ENCODE data around the gene DYSF. TPM values are rescaled to one million over a fixed set of nuclear protein-coding genes. Genes with fewer than 3 reads are reported as not detected.

Gene DYSF
- total RNA-seq, 4 donors from 2014 or later: 2.6 to 20.7 (median 12.7) TPM

DNA sequence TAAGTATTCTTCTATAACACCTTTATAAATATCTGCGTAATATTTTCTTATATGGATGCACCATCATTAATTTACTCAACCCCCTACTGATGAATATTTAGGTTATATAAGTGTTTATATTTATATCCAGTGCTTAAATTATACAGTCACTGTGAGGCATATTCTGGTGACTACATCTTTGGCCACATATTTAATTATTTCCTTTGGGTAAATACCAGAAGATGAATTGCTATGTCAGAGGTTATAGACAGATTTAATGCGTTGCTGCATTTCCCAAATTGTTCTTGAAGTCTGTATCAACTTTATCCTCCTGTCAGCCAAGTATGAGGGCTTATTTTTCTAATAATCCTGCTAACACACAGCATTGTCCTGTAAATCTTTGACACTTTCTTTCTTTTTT lies 18.7 kb downstream of the DYSF start:
- no peak for DNase-seq
- no peak for TF ChIP-seq POLR2A (IDR thresholded peaks at IDR 0.05)
- TF ChIP-seq CTCF (IDR thresholded peaks at IDR 0.05): no peak
- H3K4me1 ChIP-seq: no peaks in the 10 kb centered on the region
- no peaks in the 10 kb centered on the region for H3K9me3 ChIP-seq
- intact Hi-C loops (cut with DNase I; ENCODE audit: low total_unique reads): no loop called here
- H3K27ac ChIP-seq: no peak overlapping the region
- H3K27me3 ChIP-seq: no peaks in the 10 kb centered on the region
- no peak overlapping the region for H3K4me3 ChIP-seq
- no peaks in the 10 kb centered on the region for H3K36me3 ChIP-seq

- TF ChIP-seq POLR2A (IDR thresholded peaks at IDR 0.05) (no peak), CTCF (IDR thresholded peaks at IDR 0.05) (no peak)
- DNase-seq: no peak
- Histone ChIP-seq H3K4me3 (no peak overlapping the region), H3K4me1 (no peaks in the 10 kb centered on the region), H3K9me3 (no peaks in the 10 kb centered on the region), H3K27me3 (no peaks in the 10 kb centered on the region), H3K36me3 (no peaks in the 10 kb centered on the region), H3K27ac (no peak overlapping the region)
- intact Hi-C loops (cut with DNase I; ENCODE audit: low total_unique reads): no loop called here
Observed at GRCh38 chr2:71473346-71474031, 20.1 kb downstream of the DYSF start.

DNA sequence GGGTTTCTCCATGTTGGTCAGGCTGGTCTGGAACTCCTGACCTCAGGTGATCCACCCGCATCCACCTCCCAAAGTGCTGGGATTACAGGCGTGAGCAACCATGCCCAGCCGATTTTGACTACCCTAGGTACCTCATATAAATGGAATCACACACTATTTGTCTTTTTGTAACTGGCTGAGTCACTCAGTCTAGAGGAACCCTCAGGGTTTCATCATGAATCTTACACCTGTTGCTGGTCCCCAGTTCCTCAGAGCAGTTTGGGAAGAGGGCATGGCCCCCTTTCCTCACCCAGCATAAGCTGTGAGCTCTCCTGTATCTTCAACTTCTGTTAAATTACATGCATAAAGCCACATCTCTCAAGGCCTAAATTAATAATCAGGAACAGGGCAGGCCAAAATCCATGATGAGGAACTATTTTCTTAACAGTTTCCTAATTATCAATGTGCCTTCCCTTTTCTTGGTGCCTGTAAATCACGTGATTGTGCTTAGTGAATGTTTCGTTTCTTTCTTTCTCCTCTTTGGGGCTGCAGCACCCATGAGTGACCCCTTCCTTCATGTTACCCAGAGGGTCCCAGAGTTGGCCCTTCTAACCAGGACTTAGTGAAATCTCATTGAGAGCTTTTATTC lies 20.9 kb downstream of the DYSF start:
- Histone ChIP-seq H3K36me3 (no peaks in the 10 kb centered on the region), H3K27me3 (no peaks in the 10 kb centered on the region), H3K4me1 (no peaks in the 10 kb centered on the region), H3K9me3 (no peaks in the 10 kb centered on the region), H3K27ac (no peak overlapping the region), H3K4me3 (no peak overlapping the region)
- intact Hi-C loops (cut with DNase I; ENCODE audit: low total_unique reads): no loop called here
- TF ChIP-seq CTCF (IDR thresholded peaks at IDR 0.05): no peak
- no peak for TF ChIP-seq POLR2A (IDR thresholded peaks at IDR 0.05)
- DNase-seq: no peak

- intact Hi-C loops (cut with DNase I; ENCODE audit: low total_unique reads): no loop called here
- Histone ChIP-seq H3K27me3 (no peaks in the 10 kb centered on the region), H3K36me3 (no peaks in the 10 kb centered on the region), H3K27ac (no peak overlapping the region), H3K4me1 (no peaks in the 10 kb centered on the region), H3K9me3 (no peaks in the 10 kb centered on the region), H3K4me3 (no peak overlapping the region)
- no peak for TF ChIP-seq POLR2A (IDR thresholded peaks at IDR 0.05)
- TF ChIP-seq CTCF (IDR thresholded peaks at IDR 0.05): no peak
- no peak for DNase-seq
Observed at GRCh38 chr2:71474744-71475397, 21.5 kb downstream of the DYSF start.

GRCh38 chr2:71476495-71476894 lies 23.1 kb downstream of the DYSF start:
- no peak for TF ChIP-seq CTCF (IDR thresholded peaks at IDR 0.05)
- TF ChIP-seq POLR2A (IDR thresholded peaks at IDR 0.05): no peak
- Histone ChIP-seq H3K27ac (no peak overlapping the region), H3K4me1 (no peaks in the 10 kb centered on the region), H3K36me3 (no peaks in the 10 kb centered on the region), H3K9me3 (no peaks in the 10 kb centered on the region), H3K4me3 (no peak overlapping the region), H3K27me3 (no peaks in the 10 kb centered on the region)
- intact Hi-C loops (cut with DNase I; ENCODE audit: low total_unique reads): no loop called here
- DNase-seq: no peak
